ENCODE results near the gene MIEF2. TPM values are rescaled to one million over a fixed set of nuclear protein-coding genes. Genes with fewer than 3 reads are reported as not detected.

The MIEF2 gene
- total RNA-seq, 6 experiments from 2014 or later: 13.3 to 19.9 (median 16.6) TPM

- Mint-ChIP-seq H3K27ac (no peak overlapping the region), H3K4me1 (ENCODE audit: low read depth) (peaks cover 15% of the 10 kb centered on the region), H3K4me3 (no peak overlapping the region; the same call in 1 of the 2 replicates), H3K27me3 (ENCODE audit: insufficient read depth) (peaks cover 10% of the 10 kb centered on the region), H3K36me3 (ENCODE audit: low read depth) (peaks cover 30% of the 10 kb centered on the region), H3K9me3 (no peaks in the 10 kb centered on the region)
- no peak for DNase-seq
- TF ChIP-seq, protein P1, sequence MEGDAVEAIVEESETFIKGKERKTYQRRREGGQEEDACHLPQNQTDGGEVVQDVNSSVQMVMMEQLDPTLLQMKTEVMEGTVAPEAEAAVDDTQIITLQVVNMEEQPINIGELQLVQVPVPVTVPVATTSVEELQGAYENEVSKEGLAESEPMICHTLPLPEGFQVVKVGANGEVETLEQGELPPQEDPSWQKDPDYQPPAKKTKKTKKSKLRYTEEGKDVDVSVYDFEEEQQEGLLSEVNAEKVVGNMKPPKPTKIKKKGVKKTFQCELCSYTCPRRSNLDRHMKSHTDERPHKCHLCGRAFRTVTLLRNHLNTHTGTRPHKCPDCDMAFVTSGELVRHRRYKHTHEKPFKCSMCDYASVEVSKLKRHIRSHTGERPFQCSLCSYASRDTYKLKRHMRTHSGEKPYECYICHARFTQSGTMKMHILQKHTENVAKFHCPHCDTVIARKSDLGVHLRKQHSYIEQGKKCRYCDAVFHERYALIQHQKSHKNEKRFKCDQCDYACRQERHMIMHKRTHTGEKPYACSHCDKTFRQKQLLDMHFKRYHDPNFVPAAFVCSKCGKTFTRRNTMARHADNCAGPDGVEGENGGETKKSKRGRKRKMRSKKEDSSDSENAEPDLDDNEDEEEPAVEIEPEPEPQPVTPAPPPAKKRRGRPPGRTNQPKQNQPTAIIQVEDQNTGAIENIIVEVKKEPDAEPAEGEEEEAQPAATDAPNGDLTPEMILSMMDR (IDR thresholded peaks at IDR 0.05): no peak
Measured at GRCh38 chr17:18246109-18246725, 14.2 kb upstream of the MIEF2 start.

DNA sequence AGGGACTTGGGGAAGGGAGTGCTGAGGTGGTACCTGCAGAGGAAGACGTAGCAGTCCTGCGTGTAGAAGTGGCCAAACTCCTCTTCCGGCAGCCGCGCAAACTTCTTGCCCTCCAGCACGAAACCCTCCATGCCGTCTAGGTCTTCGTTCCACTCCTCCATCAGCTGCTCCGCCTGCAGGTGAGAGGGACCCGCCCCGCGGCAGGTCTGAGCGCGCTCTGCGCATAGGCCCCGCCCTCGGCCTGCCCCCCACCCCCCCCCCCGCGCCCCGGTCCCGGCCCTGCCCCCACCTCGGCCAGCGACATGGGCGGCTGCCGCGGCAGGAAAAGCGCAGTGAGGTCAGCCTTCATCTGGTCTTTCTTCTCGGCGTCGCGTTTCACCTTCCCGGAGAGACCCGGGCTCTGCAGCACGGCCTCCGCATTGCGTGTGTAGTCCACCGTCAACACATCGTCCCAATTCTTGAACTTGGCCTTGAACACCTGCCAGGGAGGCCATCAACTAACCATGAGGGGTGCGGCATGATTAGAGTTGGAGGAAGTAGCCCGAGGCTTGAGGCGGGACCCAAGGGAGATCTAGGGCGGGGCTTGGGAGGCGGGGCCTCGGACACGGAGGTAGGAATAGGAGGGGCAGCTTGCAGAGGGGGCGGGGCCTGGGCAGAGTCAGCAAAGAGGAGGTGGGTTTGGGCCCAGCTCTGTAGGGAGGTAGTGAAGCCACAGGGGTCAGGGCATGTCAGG, 13.4 kb upstream of the MIEF2 start:
- Mint-ChIP-seq H3K9me3 (no peaks in the 10 kb centered on the region), H3K36me3 (ENCODE audit: low read depth) (peaks cover 34% of the 10 kb centered on the region), H3K27me3 (ENCODE audit: insufficient read depth) (peaks cover 10% of the 10 kb centered on the region), H3K4me3 (no peak overlapping the region; the same call in 1 of the 2 replicates), H3K4me1 (ENCODE audit: low read depth) (peaks cover 15% of the 10 kb centered on the region), H3K27ac (peak overlapping the region; percentile 26)
- TF ChIP-seq, protein P1 (IDR thresholded peaks at IDR 0.05): no peak
- DNase-seq: peak; percentile 24

DNA sequence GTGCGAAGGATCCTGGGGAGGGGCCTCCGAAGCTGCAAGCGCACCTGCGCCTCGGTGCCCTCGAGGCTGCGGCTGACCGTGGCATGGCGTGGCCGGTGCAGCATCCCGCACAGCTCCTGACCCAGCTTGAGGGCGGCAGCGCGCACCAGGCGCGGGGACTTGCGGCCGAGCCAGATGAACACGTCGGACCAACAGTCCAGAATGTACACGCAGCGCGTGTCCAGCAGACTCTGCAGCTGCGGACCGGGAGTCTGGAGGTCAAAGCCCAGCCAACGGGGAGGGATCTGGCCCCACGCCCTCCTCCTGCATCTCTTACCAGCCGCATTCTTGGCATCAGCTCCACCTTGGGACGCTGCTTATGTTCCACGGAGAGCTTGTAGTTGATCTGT, 12.9 kb upstream of the MIEF2 start:
- Mint-ChIP-seq H3K27ac (peak overlapping the region; percentile 26; the same call in 1 of the 2 replicates), H3K27me3 (ENCODE audit: insufficient read depth) (peaks cover 10% of the 10 kb centered on the region), H3K4me3 (no peak overlapping the region), H3K9me3 (no peaks in the 10 kb centered on the region), H3K36me3 (ENCODE audit: low read depth) (peaks cover 34% of the 10 kb centered on the region), H3K4me1 (ENCODE audit: low read depth) (peaks cover 15% of the 10 kb centered on the region)
- no peak for DNase-seq
- TF ChIP-seq, protein P1 (IDR thresholded peaks at IDR 0.05): no peak

- H3K4me3 Mint-ChIP-seq: no peak overlapping the region
- H3K36me3 Mint-ChIP-seq (ENCODE audit: low read depth): peaks cover 34% of the 10 kb centered on the region
- peak; percentile 69 for DNase-seq
- H3K27ac Mint-ChIP-seq: peak overlapping the region; percentile 42
- no peaks in the 10 kb centered on the region for H3K9me3 Mint-ChIP-seq
- TF ChIP-seq, protein P1 (IDR thresholded peaks at IDR 0.05): peak; percentile 83
- peaks cover 15% of the 10 kb centered on the region for H3K4me1 Mint-ChIP-seq (ENCODE audit: low read depth)
- H3K27me3 Mint-ChIP-seq (ENCODE audit: insufficient read depth): peaks cover 10% of the 10 kb centered on the region
Measured at GRCh38 chr17:18248300-18248731, 12.1 kb upstream of the MIEF2 start.

DNA sequence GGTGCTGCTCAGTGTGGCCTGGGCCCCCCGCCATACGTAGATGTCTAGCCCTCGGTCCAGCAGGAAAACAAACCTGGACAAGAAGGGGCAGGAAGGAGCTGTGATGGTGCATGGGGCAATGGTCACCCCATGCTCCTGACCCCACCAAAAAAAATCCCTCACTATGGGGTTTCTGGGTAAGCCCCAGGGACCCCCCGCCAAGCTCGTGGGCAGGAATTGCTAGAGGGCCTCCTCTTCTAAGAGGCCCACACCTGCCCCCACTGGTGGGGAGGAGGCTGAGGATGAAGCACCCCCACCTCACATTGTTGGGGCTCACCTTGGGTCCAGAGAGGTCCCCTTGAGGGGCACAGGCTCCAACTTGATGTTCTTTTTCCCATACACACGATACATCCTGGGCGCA, 11.7 kb upstream of the MIEF2 start:
- TF ChIP-seq, protein P1 (IDR thresholded peaks at IDR 0.05): no peak
- Mint-ChIP-seq H3K36me3 (ENCODE audit: low read depth) (peaks cover 31% of the 10 kb centered on the region), H3K27me3 (ENCODE audit: insufficient read depth) (peaks cover 10% of the 10 kb centered on the region), H3K27ac (no peak overlapping the region; the same call in 1 of the 2 replicates), H3K4me1 (ENCODE audit: low read depth) (peaks cover 15% of the 10 kb centered on the region), H3K9me3 (no peaks in the 10 kb centered on the region), H3K4me3 (no peak overlapping the region)
- no peak for DNase-seq
